Karpas-422 (cell line): Measurements from ENCODE around the gene H1-8. TPM values are rescaled to one million over a fixed set of nuclear protein-coding genes. Genes with fewer than 3 reads are reported as not detected.
"Not testable (repeated sequence)": the region's sequence is repeated elsewhere in the genome, so short reads cannot be mapped to it uniquely, and the experiment has no call there.

Experiments used
- DNase-seq: peaks from one replicate; pipeline ENCODE4 v3.0.0-alpha.2; 2015
- H2AFZ ChIP-seq: fragments of 200-600 bp; sonication (generic); 2 replicates; pipeline ENCODE4 v1.6.1; 2014; ENCODE audit warnings: antibody characterized with exemption, low read length, mixed read lengths
- H3K27ac ChIP-seq: fragments of 200-600 bp; sonication (generic); 2 replicates; pipeline ENCODE4 v1.5.1; 2014; ENCODE audit warnings: mild to moderate bottlenecking, low read length, moderate library complexity
- H3K27me3 ChIP-seq: fragments of 200-600 bp; sonication (generic); 2 replicates; pipeline ENCODE4 v1.6.1; 2014; ENCODE audit warnings: low read length, mixed read lengths
- H3K36me3 ChIP-seq: fragments of 200-600 bp; sonication (generic); 2 replicates; pipeline ENCODE4 v1.6.1; 2014; ENCODE audit warnings: low read length, mixed read lengths; ENCODE audit not compliant: insufficient read depth
- H3K4me1 ChIP-seq: fragments of 200-600 bp; sonication (generic); 2 replicates; pipeline ENCODE4 v1.6.1; 2014; ENCODE audit warnings: mild to moderate bottlenecking, low read length, mixed read lengths
- H3K4me2 ChIP-seq: fragments of 200-600 bp; sonication (generic); 2 replicates; pipeline ENCODE4 v1.6.1; 2014; ENCODE audit warnings: low read length, low read depth, mild to moderate bottlenecking; ENCODE audit not compliant: poor library complexity, severe bottlenecking
- H3K4me3 ChIP-seq: fragments of 200-600 bp; sonication (generic); 2 replicates; pipeline ENCODE4 v1.5.1; 2014; ENCODE audit warnings: mild to moderate bottlenecking, antibody characterized with exemption, low read length, mixed read lengths
- H3K79me2 ChIP-seq: fragments of 200-600 bp; sonication (generic); 2 replicates; pipeline ENCODE4 v1.6.1; 2014; ENCODE audit warnings: mild to moderate bottlenecking, low read length, mixed read lengths
- H3K9ac ChIP-seq: fragments of 200-600 bp; sonication (generic); 2 replicates; pipeline ENCODE4 v1.6.0; 2014; ENCODE audit warnings: low read length
- H3K9me2 ChIP-seq: fragments of 200-600 bp; sonication (generic), shearing (Covaris generic); replicated peaks from 2 replicates; pipeline ENCODE4 v1.6.0; 2014; ENCODE audit warnings: mild to moderate bottlenecking, low read length, moderate library complexity; ENCODE audit not compliant: insufficient read depth
- H3K9me3 ChIP-seq: fragments of 300-700, 200-600 bp; sonication (generic); 2 replicates; pipeline ENCODE4 v1.6.1; 2014; ENCODE audit warnings: low read length, mixed read lengths
- H4K20me1 ChIP-seq: fragments of 200-600 bp; sonication (generic); 2 replicates; pipeline ENCODE4 v1.6.1; 2014; ENCODE audit warnings: mild to moderate bottlenecking, antibody characterized with exemption, low read length, low read depth; ENCODE audit not compliant: insufficient read depth
- total RNA-seq: library from RNA; depleted of rRNA; stranded (reverse); fragments of >200 nt; shearing (Covaris generic); gene quantifications from 2 replicates; pipeline ENCODE4 v1.2.3, GENCODE V29; 2014; ENCODE audit warnings: low replicate concordance

H1-8 gene
- total RNA-seq, 1 experiment from 2014 or later = not detected

GRCh38 chr3:129512595-129512994 is 30.4 kb upstream of the H1-8 start:
- Histone ChIP-seq H3K4me2 (no peak overlapping the region), H3K79me2 (no peaks in the 10 kb centered on the region), H3K9ac (no peak overlapping the region), H3K27me3 (no peaks in the 10 kb centered on the region), H4K20me1 (no peaks in the 10 kb centered on the region), H2AFZ (no peak overlapping the region), H3K4me3 (no peak overlapping the region), H3K9me3 (no peaks in the 10 kb centered on the region), H3K4me1 (no peaks in the 10 kb centered on the region), H3K27ac (no peak overlapping the region), H3K36me3 (no peaks in the 10 kb centered on the region), H3K9me2 (no peaks in the 10 kb centered on the region)
- DNase-seq = no peak

DNA sequence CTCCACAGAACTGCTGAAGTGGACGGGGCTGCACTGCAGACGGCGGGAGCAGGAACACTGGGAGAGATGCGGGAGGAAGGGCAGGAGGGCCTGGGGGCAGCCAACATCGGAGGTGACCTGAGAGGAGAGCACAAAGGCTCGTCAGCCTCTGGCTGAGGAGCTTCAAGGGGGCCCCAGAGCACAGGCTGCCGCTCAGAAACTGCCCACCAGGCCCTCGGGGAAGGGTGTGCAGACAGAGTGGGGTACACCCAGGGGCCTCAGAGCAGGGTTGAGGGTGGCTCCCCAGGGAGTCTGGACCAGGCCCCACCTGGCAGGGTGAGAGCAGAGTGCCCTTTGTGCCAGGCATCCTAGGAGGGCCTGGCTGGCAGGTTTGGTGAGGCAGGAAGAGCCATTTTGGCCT is 29.3 kb upstream of the H1-8 start:
- Histone ChIP-seq H3K9ac (no peak overlapping the region), H3K4me1 (no peaks in the 10 kb centered on the region), H3K4me3 (no peak overlapping the region), H3K36me3 (no peaks in the 10 kb centered on the region), H3K27ac (no peak overlapping the region), H3K9me3 (no peaks in the 10 kb centered on the region), H3K27me3 (no peaks in the 10 kb centered on the region), H2AFZ (no peak overlapping the region), H3K79me2 (no peaks in the 10 kb centered on the region), H4K20me1 (no peaks in the 10 kb centered on the region), H3K4me2 (no peak overlapping the region), H3K9me2 (no peaks in the 10 kb centered on the region)
- DNase-seq = no peak

GRCh38 chr3:129514110-129514509 is 28.9 kb upstream of the H1-8 start:
- no peaks in the 10 kb centered on the region for H3K9me2 ChIP-seq
- no peak overlapping the region for H3K9ac ChIP-seq
- no peak overlapping the region for H3K4me3 ChIP-seq
- no peaks in the 10 kb centered on the region for H3K27me3 ChIP-seq
- H3K36me3 ChIP-seq = no peaks in the 10 kb centered on the region
- no peak overlapping the region for H3K27ac ChIP-seq
- H3K79me2 ChIP-seq = no peaks in the 10 kb centered on the region
- H2AFZ ChIP-seq = no peak overlapping the region
- no peak for DNase-seq
- no peaks in the 10 kb centered on the region for H3K4me1 ChIP-seq
- H3K4me2 ChIP-seq = no peak overlapping the region
- H3K9me3 ChIP-seq = no peaks in the 10 kb centered on the region
- H4K20me1 ChIP-seq = no peaks in the 10 kb centered on the region

GRCh38 chr3:129514563-129514962 is 28.4 kb upstream of the H1-8 start:
- Histone ChIP-seq H3K27ac (no peak overlapping the region), H3K79me2 (no peaks in the 10 kb centered on the region), H2AFZ (no peak overlapping the region), H3K9me2 (no peaks in the 10 kb centered on the region), H3K9me3 (no peaks in the 10 kb centered on the region), H3K4me2 (no peak overlapping the region), H4K20me1 (no peaks in the 10 kb centered on the region), H3K4me1 (no peaks in the 10 kb centered on the region), H3K4me3 (no peak overlapping the region), H3K36me3 (no peaks in the 10 kb centered on the region), H3K27me3 (no peaks in the 10 kb centered on the region), H3K9ac (no peak overlapping the region)
- DNase-seq = no peak

GRCh38 chr3:129515108-129515820 is 27.7 kb upstream of the H1-8 start:
- DNase-seq, H3K4me2 ChIP-seq, H3K79me2 ChIP-seq, H3K9me3 ChIP-seq, H3K9ac ChIP-seq, H3K27me3 ChIP-seq, H3K4me3 ChIP-seq, H3K27ac ChIP-seq, H4K20me1 ChIP-seq, H2AFZ ChIP-seq, H3K4me1 ChIP-seq, H3K9me2 ChIP-seq, H3K36me3 ChIP-seq: not testable (repeated sequence)

DNA sequence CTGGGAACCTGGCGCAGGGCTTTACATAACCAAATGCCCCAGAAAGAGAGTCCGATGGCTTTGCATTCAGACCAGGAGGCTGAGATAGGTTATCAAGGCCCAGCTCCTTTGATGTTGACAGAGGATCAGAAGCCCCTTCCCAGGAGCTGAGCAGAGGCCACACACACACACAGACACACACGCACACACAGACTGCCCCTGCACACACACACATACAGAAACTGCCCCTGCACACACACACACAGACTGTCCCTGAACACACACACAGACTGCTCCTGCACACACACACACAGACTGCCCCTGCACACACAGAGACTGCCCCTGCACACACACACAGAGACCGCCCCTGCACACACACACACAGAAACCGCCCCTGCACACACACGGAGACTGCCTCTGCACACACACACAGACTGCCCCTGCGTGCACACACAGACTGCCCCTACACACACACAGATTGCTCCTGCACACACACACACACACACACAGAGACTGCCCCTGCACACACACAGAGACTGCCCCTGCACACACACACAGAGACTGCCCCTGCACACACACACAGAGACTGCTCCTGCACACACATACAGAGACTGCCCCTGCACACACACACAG is 27.0 kb upstream of the H1-8 start:
- not testable (repeated sequence) for H3K4me2 ChIP-seq

DNA sequence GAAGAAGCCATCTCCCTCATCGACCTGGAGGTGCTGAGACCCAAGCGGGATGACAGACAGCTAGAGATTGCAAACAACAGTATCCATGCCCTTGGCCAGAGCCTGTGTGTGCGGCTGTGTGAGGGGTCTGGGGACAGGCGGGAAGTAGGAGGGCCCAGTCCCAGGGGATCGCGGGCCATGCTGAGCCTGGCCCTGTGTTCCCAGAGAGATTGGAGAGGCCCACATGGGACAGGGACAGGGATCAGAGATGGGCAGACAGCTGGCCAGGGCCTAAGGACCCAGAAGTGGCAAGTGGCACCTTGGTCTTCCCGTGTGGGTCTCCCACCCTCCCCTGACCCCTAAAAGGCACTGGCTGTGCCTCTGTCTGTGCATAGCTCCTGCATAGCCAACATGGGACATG is 25.5 kb upstream of the H1-8 start:
- Histone ChIP-seq H2AFZ (no peak overlapping the region), H3K36me3 (no peaks in the 10 kb centered on the region), H3K4me2 (no peak overlapping the region), H3K79me2 (no peaks in the 10 kb centered on the region), H3K9ac (no peak overlapping the region), H3K27me3 (no peaks in the 10 kb centered on the region), H3K4me1 (no peaks in the 10 kb centered on the region), H3K27ac (no peak overlapping the region), H3K9me3 (no peaks in the 10 kb centered on the region), H3K9me2 (no peaks in the 10 kb centered on the region), H4K20me1 (no peaks in the 10 kb centered on the region), H3K4me3 (no peak overlapping the region)
- DNase-seq = no peak

More for the DNA sequence above, 27.0 kb upstream of the H1-8 start:
- H3K9me3 ChIP-seq, H3K9me2 ChIP-seq, H3K9ac ChIP-seq, H2AFZ ChIP-seq, DNase-seq, H3K27ac ChIP-seq, H3K4me3 ChIP-seq, H3K27me3 ChIP-seq, H4K20me1 ChIP-seq, H3K4me1 ChIP-seq, H3K36me3 ChIP-seq, H3K79me2 ChIP-seq: not testable (repeated sequence)

DNA sequence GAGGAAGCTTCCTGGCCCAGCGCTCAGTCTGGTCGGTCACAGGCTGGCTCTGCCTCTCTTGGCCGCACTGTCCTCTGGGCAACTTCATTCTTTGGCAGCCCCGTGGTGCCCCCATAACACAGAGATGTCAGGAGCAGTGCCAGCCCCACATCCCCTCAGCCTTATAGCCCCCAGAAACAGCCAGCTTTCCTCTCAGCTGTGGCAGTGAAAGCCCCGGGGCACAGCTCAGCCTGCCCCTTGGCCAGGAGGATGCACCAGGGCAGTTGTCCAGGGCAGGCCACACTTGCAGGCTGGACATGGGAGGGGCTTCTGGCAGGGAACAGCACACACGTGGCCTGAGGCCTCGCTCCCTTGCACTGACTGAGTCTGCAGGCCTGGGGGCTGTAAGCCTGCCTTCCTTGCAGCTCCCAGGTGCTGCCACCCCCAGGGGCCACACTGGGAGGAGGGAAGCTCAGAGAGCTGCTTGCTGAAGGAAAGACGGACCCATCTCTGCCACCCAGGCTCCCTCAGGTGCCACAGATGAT is 24.9 kb upstream of the H1-8 start:
- Histone ChIP-seq H4K20me1 (no peaks in the 10 kb centered on the region), H3K4me3 (no peak overlapping the region), H3K27me3 (no peaks in the 10 kb centered on the region), H3K27ac (no peak overlapping the region), H3K9me3 (no peaks in the 10 kb centered on the region), H3K36me3 (no peaks in the 10 kb centered on the region), H3K4me2 (no peak overlapping the region), H3K4me1 (no peaks in the 10 kb centered on the region), H2AFZ (no peak overlapping the region), H3K79me2 (no peaks in the 10 kb centered on the region), H3K9ac (no peak overlapping the region), H3K9me2 (no peaks in the 10 kb centered on the region)
- no peak for DNase-seq
